Measurements from ENCODE around the gene CAPZB.

CAPZB gene

DNA sequence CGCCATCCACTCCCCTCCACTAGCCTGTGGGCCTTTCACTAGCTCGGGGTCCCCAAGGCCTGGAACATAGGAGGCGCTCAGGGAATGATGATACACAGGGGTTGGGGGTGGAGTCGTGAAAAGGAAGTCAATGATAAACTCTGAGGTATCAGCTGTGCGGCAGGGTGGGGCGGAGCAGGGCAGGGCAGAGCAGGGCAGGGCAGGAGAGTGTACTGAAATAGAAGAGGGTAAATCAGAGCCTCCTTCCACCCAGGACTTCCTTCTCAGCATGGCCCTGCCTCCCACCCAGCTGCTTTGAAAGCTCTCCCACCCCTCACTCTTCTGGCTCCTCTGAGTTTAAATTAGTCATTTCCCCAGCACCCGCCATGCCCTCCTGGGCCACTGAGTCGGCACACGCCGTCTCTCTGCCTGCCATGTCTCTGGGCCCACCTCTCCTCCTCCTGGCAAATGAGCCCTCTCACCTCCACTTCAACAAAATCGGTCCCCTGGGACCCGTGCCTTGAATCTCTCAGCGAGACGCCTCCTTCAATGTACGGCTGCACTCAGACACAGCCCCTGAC is 16.9 kb downstream of the CAPZB start:
- H3K4me1 Mint-ChIP-seq: peaks cover 49% of the 10 kb centered on the region
- no peaks in the 10 kb centered on the region for H3K27me3 Mint-ChIP-seq (ENCODE audit: low read depth)
- H3K9me3 Mint-ChIP-seq: no peaks in the 10 kb centered on the region
- TF ChIP-seq, protein P1, sequence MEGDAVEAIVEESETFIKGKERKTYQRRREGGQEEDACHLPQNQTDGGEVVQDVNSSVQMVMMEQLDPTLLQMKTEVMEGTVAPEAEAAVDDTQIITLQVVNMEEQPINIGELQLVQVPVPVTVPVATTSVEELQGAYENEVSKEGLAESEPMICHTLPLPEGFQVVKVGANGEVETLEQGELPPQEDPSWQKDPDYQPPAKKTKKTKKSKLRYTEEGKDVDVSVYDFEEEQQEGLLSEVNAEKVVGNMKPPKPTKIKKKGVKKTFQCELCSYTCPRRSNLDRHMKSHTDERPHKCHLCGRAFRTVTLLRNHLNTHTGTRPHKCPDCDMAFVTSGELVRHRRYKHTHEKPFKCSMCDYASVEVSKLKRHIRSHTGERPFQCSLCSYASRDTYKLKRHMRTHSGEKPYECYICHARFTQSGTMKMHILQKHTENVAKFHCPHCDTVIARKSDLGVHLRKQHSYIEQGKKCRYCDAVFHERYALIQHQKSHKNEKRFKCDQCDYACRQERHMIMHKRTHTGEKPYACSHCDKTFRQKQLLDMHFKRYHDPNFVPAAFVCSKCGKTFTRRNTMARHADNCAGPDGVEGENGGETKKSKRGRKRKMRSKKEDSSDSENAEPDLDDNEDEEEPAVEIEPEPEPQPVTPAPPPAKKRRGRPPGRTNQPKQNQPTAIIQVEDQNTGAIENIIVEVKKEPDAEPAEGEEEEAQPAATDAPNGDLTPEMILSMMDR (IDR thresholded peaks at IDR 0.05; ENCODE audit: unreplicated experiment in 3 of 3): no peak
- H3K36me3 Mint-ChIP-seq (ENCODE audit: low read depth): peaks cover 18% of the 10 kb centered on the region
- peak overlapping the region in 2 of 3 experiments; percentile 23 to 34 for H3K27ac Mint-ChIP-seq
- no peak overlapping the region for H3K4me3 Mint-ChIP-seq

DNA sequence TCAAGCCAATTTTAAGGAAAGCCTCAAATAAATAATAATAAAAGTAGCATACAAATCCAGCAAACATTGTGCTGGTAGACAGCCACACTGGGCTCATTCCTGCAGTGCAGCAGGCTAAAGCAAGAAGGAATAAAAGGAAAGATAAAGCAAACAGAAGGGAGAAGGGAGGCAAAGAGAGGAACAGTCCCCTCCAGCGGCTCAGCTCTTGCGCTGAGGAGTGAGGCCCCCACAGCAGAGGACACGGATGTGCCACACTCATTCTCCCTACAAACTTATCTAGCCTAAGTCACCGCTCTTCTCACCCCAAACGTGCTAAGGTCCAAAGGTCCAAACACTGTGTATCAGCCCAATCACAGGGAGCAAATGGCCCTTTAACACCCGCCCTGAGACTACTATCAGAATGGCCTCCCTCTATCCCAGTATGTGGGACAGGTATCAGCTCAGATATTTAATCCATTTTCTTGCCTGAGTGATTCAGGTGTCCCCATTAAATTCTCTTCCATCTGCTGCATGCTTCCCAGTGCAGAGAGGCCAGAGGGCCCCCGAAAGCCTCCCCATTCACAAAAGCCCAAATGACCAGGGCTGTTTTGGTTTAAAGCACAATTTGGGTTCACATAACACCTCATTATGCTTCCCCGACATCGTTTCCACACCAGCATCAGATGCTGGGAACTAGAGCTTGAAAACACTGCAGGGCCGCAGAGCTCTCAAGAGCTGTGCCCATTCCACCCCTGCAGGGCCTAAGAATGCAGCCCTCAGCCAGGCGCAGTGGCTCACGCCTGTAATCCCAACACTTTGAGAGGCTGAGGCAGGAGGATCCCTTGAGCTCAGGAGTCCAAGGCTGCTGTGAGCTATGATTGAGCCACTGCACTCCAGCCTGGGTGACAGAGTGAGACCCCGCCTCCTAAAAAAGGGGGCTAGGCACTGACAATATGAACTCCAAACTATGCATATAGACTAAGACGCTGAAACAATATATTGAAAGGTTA is 17.8 kb downstream of the CAPZB start:
- H3K27ac Mint-ChIP-seq: no peak overlapping the region
- TF ChIP-seq, protein P1 (IDR thresholded peaks at IDR 0.05; ENCODE audit: unreplicated experiment in 3 of 3): no peak
- H3K36me3 Mint-ChIP-seq (ENCODE audit: low read depth): peaks cover 19% of the 10 kb centered on the region
- H3K27me3 Mint-ChIP-seq (ENCODE audit: low read depth): no peaks in the 10 kb centered on the region
- H3K4me1 Mint-ChIP-seq: peaks cover 55% of the 10 kb centered on the region
- no peaks in the 10 kb centered on the region for H3K9me3 Mint-ChIP-seq
- no peak overlapping the region for H3K4me3 Mint-ChIP-seq

DNA sequence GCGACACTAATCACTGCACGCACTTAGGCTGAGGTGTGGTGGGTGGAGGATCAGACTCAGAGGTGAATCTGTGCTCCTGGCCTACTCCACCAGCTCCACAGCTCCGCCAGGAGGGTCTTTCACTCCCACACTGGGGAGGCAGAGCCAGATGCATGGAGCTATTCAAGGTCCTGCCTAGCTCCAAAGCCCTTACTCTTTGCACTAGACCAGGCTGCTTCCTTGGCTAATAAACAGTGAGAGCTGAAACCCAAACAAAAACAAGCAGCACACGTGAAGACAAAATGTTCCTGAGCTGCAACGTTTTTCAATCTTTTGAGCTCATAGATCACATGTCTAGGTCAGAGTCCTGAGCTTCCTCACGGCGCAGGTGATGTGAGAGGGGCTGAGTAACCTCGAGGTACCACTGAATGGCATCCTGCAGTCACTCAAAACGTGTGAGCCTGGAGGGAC is 19.2 kb downstream of the CAPZB start:
- no peak overlapping the region for H3K27ac Mint-ChIP-seq
- H3K9me3 Mint-ChIP-seq: no peaks in the 10 kb centered on the region
- H3K27me3 Mint-ChIP-seq (ENCODE audit: low read depth): no peaks in the 10 kb centered on the region
- H3K4me3 Mint-ChIP-seq: no peak overlapping the region
- H3K4me1 Mint-ChIP-seq: peaks cover 55% of the 10 kb centered on the region
- TF ChIP-seq, protein P1 (IDR thresholded peaks at IDR 0.05; ENCODE audit: unreplicated experiment in 3 of 3): no peak
- peaks cover 11% of the 10 kb centered on the region for H3K36me3 Mint-ChIP-seq (ENCODE audit: low read depth)

DNA sequence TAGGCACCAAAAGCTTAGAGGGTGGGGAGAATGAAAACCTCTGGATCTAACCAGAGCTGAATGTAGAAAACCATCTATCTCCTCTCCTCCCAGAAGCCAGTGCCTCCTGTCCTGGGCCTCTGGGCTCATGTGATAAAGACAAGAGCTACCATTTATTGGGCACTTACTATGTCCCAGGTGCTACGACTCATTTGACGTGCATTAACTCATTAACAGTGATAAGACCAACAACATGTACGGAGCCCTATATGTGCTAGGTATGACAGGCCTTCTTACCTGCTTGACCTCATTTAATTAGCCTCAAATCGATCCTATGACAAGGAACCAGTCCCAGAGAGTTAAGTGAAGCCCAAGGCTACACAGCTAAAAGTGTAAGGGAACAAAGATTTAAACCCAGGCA is 19.7 kb downstream of the CAPZB start:
- Mint-ChIP-seq H3K9me3 (no peaks in the 10 kb centered on the region), H3K27me3 (ENCODE audit: low read depth) (no peaks in the 10 kb centered on the region), H3K27ac (no peak overlapping the region), H3K36me3 (ENCODE audit: low read depth) (peaks cover 7% of the 10 kb centered on the region), H3K4me3 (no peak overlapping the region), H3K4me1 (peaks cover 55% of the 10 kb centered on the region)
- TF ChIP-seq, protein P1 (IDR thresholded peaks at IDR 0.05; ENCODE audit: unreplicated experiment in 3 of 3): no peak

DNA sequence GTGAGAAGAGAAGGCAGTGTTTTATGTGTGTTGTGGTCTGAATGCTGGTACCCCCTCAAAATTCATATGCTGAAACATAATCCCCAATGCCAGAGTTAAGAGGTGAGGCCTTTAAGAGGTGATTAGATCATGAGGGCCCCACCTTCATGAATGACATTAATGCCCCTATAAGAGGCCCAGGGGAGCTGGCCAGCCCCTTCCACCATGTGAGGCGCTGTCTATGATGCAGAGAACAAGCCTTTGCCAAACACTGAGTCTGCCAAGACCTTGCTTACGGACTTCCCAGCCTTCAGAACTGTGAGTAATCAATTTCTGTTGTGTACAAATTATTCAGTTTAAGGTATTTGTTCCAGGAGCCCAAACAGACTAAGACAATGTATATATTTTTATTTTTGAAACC is 20.2 kb downstream of the CAPZB start:
- Mint-ChIP-seq H3K4me3 (no peak overlapping the region), H3K27me3 (ENCODE audit: low read depth) (no peaks in the 10 kb centered on the region), H3K4me1 (peaks cover 51% of the 10 kb centered on the region), H3K27ac (no peak overlapping the region), H3K36me3 (ENCODE audit: low read depth) (peaks cover 7% of the 10 kb centered on the region), H3K9me3 (no peaks in the 10 kb centered on the region)
- TF ChIP-seq, protein P1 (IDR thresholded peaks at IDR 0.05; ENCODE audit: unreplicated experiment in 3 of 3): no peak
